NCI-H446 (cell line): ENCODE data around the gene SLX4.

Experiments used
- DNase-seq, 2 experiments: peaks; one replicate each; lab custom pipeline; 2025; lab: John Stamatoyannopoulos, UW

The SLX4 gene

DNA sequence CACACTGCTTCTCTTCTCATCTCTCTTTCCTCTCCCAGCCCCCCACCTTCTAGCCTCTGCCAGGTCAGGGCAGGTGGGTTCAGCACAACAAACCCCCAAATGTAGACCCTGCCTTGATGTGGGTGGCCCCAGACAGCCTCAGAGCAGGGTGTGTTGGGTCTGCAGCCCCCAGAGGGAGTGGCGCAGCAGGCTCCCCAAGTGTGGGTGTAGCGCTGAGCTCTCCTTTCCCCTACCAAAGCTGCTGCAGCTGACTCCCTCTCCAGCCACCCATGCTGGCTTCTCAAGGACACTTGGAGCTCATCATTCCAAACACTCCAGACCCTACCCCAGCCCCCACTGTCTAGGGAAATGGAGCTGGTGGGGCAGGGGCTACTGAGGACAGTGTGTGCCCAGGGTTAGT, 61.5 kb downstream of the SLX4 start:
- no peak for DNase-seq

DNA sequence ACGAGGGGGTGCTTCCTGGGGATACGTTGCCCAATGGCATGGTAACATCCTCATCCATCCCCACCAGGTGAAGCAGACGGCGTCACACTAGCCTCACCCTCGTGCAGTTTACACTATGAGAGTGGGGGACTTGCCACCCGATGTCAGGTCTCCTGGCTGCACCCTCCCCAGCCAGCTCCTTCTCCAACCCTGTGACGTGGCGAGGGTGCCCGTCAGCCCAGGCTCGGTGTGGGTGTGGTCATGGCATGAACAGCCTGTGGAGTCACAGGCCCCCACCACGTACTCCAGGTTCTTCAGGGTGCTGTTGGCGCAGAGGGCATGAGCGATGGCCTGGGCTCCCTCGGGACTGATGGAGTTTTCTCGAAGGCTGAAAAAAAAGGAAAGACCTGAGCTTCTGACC, 62.5 kb downstream of the SLX4 start:
- DNase-seq: no peak

DNA sequence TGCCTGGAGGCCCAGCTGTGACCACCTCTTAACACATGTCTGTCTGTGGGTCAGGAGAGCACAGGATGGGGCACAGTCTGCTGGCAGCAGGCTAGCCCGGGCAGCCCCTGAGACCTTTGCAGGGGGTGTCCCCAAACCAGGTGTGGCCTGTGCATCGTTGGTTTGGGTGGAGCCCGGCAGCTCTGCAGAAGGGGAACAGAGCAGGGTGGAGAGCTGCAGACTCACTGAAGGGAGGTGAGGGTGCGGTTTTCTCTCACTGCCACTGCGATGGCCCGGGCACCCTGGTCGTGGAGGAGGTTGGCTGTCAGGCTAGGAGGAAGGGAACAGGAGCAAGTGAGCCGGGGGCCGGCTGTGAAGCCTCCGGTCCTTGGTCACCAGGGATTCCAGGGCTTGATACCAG, 63.0 kb downstream of the SLX4 start:
- DNase-seq: no peak

GRCh38 chr16:3546986-3547682, 64.3 kb downstream of the SLX4 start:
- no peak for DNase-seq

DNA sequence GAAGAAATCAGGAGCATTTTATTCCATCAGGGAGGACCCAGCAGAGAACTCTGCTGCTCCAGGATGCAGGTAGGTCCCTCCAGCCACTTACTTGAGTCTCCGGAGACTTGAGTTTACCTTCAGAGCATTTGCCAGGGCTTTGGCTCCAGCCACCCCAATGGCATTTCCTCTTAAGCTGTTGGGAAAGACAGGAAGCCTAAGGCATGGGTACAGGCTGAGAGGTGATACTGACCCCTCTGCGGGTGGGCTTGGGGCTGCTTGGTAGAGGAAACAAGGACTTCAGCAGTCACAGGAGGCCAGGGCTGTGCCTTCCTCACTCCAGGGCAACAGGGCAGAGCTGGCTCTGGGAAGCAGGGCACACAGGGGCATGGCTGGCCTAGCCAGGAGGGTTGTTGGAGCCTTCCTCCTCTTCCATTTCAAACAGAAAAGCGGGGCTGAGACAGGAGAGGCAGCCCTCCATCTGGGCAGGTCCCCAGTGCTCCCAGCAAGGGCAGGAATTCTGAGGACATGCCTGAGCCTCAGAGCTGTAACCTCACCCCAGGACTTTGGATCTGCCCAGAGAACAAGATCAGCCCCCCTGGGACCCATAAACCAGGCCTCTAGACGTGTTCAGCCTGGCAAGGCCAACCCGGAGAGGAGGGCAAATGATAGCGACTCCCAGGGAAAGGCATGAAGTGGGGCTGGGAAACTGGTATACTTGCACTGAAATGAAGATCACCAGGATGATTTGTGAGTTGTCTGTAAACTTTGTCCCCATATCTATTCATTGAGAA, 68.6 kb downstream of the SLX4 start:
- no peak for DNase-seq

DNA sequence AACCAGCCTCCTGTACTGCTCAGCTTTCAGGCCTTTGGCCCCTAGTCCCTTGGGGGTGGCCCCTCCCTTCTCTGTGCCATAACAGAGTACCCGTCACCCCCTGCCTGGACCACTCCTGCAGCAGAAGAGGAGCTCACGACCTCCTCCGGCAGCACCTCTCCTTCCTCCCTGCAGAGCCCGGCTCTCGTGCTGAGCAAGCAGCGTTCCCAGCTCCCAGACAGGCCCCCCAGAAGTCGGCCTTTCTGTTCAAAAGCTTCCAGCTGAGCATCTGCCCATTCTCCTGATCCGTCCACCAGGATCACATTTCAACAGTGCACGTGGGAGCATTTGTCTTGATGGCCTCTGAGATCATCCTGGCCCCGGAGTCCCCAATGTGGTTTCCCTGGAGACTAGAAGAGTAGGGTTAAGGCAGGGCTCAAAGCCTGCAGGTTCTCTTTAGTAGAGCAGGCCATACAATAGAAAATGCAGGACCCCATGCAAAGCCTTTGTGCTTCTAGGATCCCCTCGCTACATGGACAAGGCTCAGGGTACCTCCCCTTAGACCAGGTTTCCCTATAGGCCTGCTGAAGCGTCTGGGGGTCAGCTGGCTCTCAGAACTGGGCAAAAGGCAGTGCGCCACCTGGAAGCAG, 69.8 kb downstream of the SLX4 start:
- DNase-seq: no peak

DNA sequence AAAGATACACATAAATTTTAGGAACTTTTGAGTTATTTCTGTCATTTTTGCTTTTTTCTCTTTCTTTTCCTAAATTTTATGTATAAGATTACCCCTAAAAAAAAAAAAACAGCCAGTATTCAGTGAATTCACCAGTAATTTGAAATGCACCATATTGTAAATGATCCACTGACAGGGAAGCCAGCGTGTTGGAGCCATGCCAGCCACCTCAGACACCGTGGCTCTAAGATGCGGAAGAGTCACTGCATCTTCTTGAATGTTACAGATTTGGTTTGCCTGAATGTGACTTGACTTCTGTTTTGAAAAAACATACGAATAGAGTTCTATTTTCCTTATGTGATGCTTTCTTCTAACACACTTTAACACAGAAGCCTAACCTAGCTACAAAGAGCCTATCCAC, 73.2 kb downstream of the SLX4 start:
- DNase-seq: no peak

DNA sequence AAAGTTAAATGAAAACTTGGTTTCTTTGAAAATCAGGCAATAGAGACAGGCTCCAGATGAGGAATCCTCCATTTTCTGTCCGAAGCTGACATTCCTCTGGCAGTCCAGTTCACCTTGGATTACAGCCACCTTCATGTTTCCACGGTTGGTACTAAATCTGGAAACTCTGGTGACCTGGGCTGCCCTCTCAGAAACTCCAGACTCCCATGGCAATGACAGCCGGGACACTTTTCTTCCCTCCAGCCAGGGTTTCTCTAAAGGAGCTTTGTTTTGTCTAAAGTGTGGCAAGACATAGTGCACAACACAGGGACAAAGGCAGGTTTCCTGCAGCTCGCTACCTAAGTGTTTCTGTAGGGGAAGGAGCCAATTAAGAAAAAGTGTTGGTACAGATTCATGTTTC, 74.6 kb downstream of the SLX4 start:
- DNase-seq: no peak

- DNase-seq: no peak
These were observed 75.1 kb downstream of the SLX4 start for GRCh38 chr16:3536271-3536731.

GRCh38 chr16:3534126-3534525, 77.3 kb downstream of the SLX4 start:
- no peak for DNase-seq

DNA sequence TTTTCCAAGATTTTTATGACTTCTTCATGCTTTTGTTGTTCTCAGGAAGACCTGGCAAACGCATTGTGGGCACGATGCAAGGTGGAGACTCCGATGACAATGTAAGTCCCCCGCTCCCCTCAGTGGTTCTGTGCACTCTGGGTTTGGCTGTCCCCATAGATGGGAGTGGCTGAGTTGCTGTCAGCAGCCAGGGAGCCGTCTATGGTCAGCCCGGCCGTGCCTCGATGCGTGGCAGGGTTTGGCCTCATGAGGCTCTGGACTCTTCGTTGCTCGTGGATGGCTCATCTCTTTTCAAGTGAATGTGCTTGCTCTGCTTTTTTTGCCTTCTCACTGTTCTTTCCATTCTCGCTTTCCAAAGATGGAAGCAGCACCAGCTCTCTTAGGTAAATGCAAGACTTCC, 78.7 kb downstream of the SLX4 start:
- DNase-seq: no peak
